Measurements from ENCODE around the gene TMEM273.

- TF ChIP-seq CTCF (IDR thresholded peaks at IDR 0.05): no peak
- TF ChIP-seq ZFX (IDR thresholded peaks at IDR 0.05; ENCODE audit: borderline replicate concordance): no peak
These were observed 59.3 kb downstream of the TMEM273 start for GRCh38 chr10:49128854-49129253.

All from 22Rv1 (cell line).